T47D (cell line): Measurements from ENCODE around the gene NCSTN.

Experiments used
- DNase-seq, 2 experiments: peaks; one replicate each; pipeline versions ENCODE4 v3.0.0 to v3.0.0-alpha.2; 2011 to 2012; ENCODE audit warnings: low read depth in 1 of 2, low spot score in 1 of 2
- JUND ChIP-seq: IDR thresholded peaks from 2 replicates; pipeline ENCODE4 v1.6.1; 2012; ENCODE audit warnings: low read depth
- in situ Hi-C: cut with HindIII; loops from 2 replicates; pipeline ENCODE4 v1.10.0; 2016; ENCODE audit warnings: low sequenced_read_pairs, low pct_unique_long_range_greater_than_20kb

Gene NCSTN

GRCh38 chr1:160330119-160330518 lies 13.1 kb upstream of the NCSTN start:
- in situ Hi-C loops: no loop called here
- TF ChIP-seq JUND: no peak
- DNase-seq: no peak

GRCh38 chr1:160332516-160332915 lies 10.7 kb upstream of the NCSTN start:
- DNase-seq: no peak
- TF ChIP-seq JUND: no peak
- in situ Hi-C loops: no loop called here

- in situ Hi-C loops: no loop called here
- DNase-seq: no peak
- TF ChIP-seq JUND: no peak
Observed at GRCh38 chr1:160338580-160338979, 4.6 kb upstream of the NCSTN start.

GRCh38 chr1:160340146-160340545 lies 3.0 kb upstream of the NCSTN start:
- no peak for DNase-seq
- in situ Hi-C loops: no loop called here
- no peak for TF ChIP-seq JUND

- in situ Hi-C loops: no loop called here
- no peak for TF ChIP-seq JUND
- DNase-seq: no peak
Observed at GRCh38 chr1:160340866-160341265, 2.3 kb upstream of the NCSTN start.

GRCh38 chr1:160342526-160342925 lies 657 bp upstream of the NCSTN start:
- no peak for TF ChIP-seq JUND
- DNase-seq: no peak
- in situ Hi-C loops: no loop called here

GRCh38 chr1:160344241-160344640 lies 1.1 kb downstream of the NCSTN start:
- in situ Hi-C loops: no loop called here
- no peak for DNase-seq
- no peak for TF ChIP-seq JUND

- in situ Hi-C loops: no loop called here
- TF ChIP-seq JUND: no peak
- DNase-seq: no peak
Observed at GRCh38 chr1:160344936-160345335, 1.8 kb downstream of the NCSTN start.

- no peak for TF ChIP-seq JUND
- in situ Hi-C loops: no loop called here
- no peak for DNase-seq
Observed at GRCh38 chr1:160346463-160346862, 3.3 kb downstream of the NCSTN start.

- TF ChIP-seq JUND: no peak
- DNase-seq: no peak
- in situ Hi-C loops: no loop called here
Observed at GRCh38 chr1:160346958-160347357, 3.8 kb downstream of the NCSTN start.

GRCh38 chr1:160351629-160352028 lies 8.4 kb downstream of the NCSTN start:
- DNase-seq: no peak
- in situ Hi-C loops: no loop called here
- TF ChIP-seq JUND: no peak

- no peak for TF ChIP-seq JUND
- in situ Hi-C loops: no loop called here
- DNase-seq: no peak
Observed at GRCh38 chr1:160352555-160352954, 9.4 kb downstream of the NCSTN start.

GRCh38 chr1:160353223-160353622 lies 10.0 kb downstream of the NCSTN start:
- in situ Hi-C loops: no loop called here
- DNase-seq: peak in 1 of 2 experiments; percentile 23
- no peak for TF ChIP-seq JUND

- in situ Hi-C loops: no loop called here
- TF ChIP-seq JUND: no peak
- DNase-seq: peak; percentile 29 to 44
Observed at GRCh38 chr1:160354388-160354985, 11.3 kb downstream of the NCSTN start.
